Stimulated activated CD8-positive, alpha-beta memory T cell treated with anti-CD3 and anti-CD28 coated beads, Interleukin-12 subunit alpha, Interleukin-12 subunit beta, amount 100 ng/mL, for 24 hours (primary cell): ENCODE data around the gene PIN1.

Source experiments
- DNase-seq: peaks from one replicate; pipeline ENCODE4 v3.0.0-alpha.2; 2020; ENCODE audit errors: extremely low read depth

The PIN1 gene

GRCh38 chr19:9885077-9885552 lies 50.0 kb downstream of the PIN1 start:
- no peak for DNase-seq

GRCh38 chr19:9891609-9892373 lies 56.7 kb downstream of the PIN1 start:
- DNase-seq, result no peak
